HEK293 (cell line): Measurements from ENCODE around the gene MMP27.

Source experiments
- CTCF ChIA-PET: fragments of 350-600 bp; formaldehyde crosslinking; extraction: SDS; loops from one replicate; lab custom pipeline; 2021; ENCODE audit warnings: antibody characterized with exemption; lab: Yijun Ruan, JAX
- POLR2A ChIA-PET: fragments of 300-600 bp; formaldehyde crosslinking; extraction: SDS; loops from one replicate; lab custom pipeline; 2020; ENCODE audit warnings: antibody characterized with exemption, inconsistent platforms; lab: Yijun Ruan, JAX
- H3K27ac ChIP-seq: fragments of 200-500 bp; sonication (Bioruptor generic); 2 replicates; pipeline ENCODE4 v1.5.1; 2014; ENCODE audit warnings: low read depth, low read length, control low read depth, inconsistent platforms; ENCODE audit errors: extremely low read depth
- H3K36me3 ChIP-seq, 2 experiments: fragments of 200-500 bp in 1 of 2; sonication (Bioruptor generic) in 1 of 2; 1 replicate in 1 of 2; 2 replicates in 1 of 2; pipeline ENCODE4 v1.5.1; 2014 to 2017; ENCODE audit warnings: inconsistent platforms in 2 of 2, low read length in 2 of 2; ENCODE audit not compliant: control insufficient read depth in 2 of 2, insufficient read depth in 1 of 2
- H3K4me1 ChIP-seq: fragments of 200-500 bp; sonication (Bioruptor generic); 2 replicates; pipeline ENCODE4 v1.5.1; 2014; ENCODE audit warnings: mild to moderate bottlenecking, low read length, inconsistent platforms; ENCODE audit not compliant: control insufficient read depth, insufficient read depth
- H3K4me3 ChIP-seq: 2 replicates; pipeline ENCODE4 v1.5.1; 2011; ENCODE audit warnings: low read depth, mild to moderate bottlenecking, control low read depth, low read length, moderate library complexity
- H3K9me3 ChIP-seq: fragments of 200-500 bp; sonication (Bioruptor generic); 2 replicates; pipeline ENCODE4 v1.5.1; 2014; ENCODE audit warnings: low read depth, low read length, inconsistent platforms; ENCODE audit not compliant: control insufficient read depth, insufficient read depth
- GLIS1 ChIP-seq: fragments of 450-650 bp; formaldehyde crosslinking; IDR thresholded peaks from 2 replicates; pipeline ENCODE4 v1.5.1; 2016; ENCODE audit warnings: missing biosample characterization, missing genetic modification characterization
- KLF16 ChIP-seq: fragments of 450-650 bp; formaldehyde crosslinking; IDR thresholded peaks from 2 replicates; pipeline ENCODE4 v1.5.1; 2017; ENCODE audit warnings: missing biosample characterization, missing genetic modification characterization
- KLF8 ChIP-seq: fragments of 450-650 bp; formaldehyde crosslinking; IDR thresholded peaks from 2 replicates; pipeline ENCODE4 v1.5.1; 2016; ENCODE audit warnings: missing biosample characterization, missing genetic modification characterization
- PRDM6 ChIP-seq: fragments of 450-650 bp; formaldehyde crosslinking; IDR thresholded peaks from 2 replicates; pipeline ENCODE4 v1.5.1; 2017; ENCODE audit warnings: missing biosample characterization, missing genetic modification characterization
- TCF7L2 ChIP-seq: IDR thresholded peaks from 2 replicates; pipeline ENCODE4 v1.6.1; 2011; ENCODE audit warnings: low read depth, mild to moderate bottlenecking, inconsistent platforms, low read length, moderate library complexity, borderline replicate concordance
- ZBTB20 ChIP-seq: fragments of 450-650 bp; formaldehyde crosslinking; IDR thresholded peaks from 2 replicates; pipeline ENCODE4 v1.5.1; 2016; ENCODE audit warnings: missing biosample characterization, missing genetic modification characterization
- ZNF138 ChIP-seq: fragments of 450-650 bp; formaldehyde crosslinking; IDR thresholded peaks from 2 replicates; pipeline ENCODE4 v1.5.1; 2016; ENCODE audit warnings: missing biosample characterization, missing genetic modification characterization, borderline replicate concordance
- ZNF146 ChIP-seq: fragments of 450-650 bp; formaldehyde crosslinking; IDR thresholded peaks from 2 replicates; pipeline ENCODE4 v1.5.1; 2016; ENCODE audit warnings: missing biosample characterization, missing genetic modification characterization
- ZNF169 ChIP-seq: fragments of 450-650 bp; formaldehyde crosslinking; IDR thresholded peaks from 2 replicates; pipeline ENCODE4 v1.5.1; 2016; ENCODE audit warnings: missing biosample characterization, missing genetic modification characterization
- ZNF211 ChIP-seq: fragments of 450-650 bp; formaldehyde crosslinking; IDR thresholded peaks from 2 replicates; pipeline ENCODE4 v1.5.1; 2016; ENCODE audit warnings: low read depth, missing biosample characterization, missing genetic modification characterization
- ZNF423 ChIP-seq: fragments of 450-650 bp; formaldehyde crosslinking; IDR thresholded peaks from 2 replicates; pipeline ENCODE4 v1.5.1; 2016; ENCODE audit warnings: missing biosample characterization, missing genetic modification characterization
- ZNF521 ChIP-seq: fragments of 450-650 bp; formaldehyde crosslinking; IDR thresholded peaks from 2 replicates; pipeline ENCODE4 v1.5.1; 2017; ENCODE audit warnings: missing biosample characterization, mild to moderate bottlenecking, missing genetic modification characterization
- ZNF529 ChIP-seq: fragments of 450-650 bp; formaldehyde crosslinking; IDR thresholded peaks from 2 replicates; pipeline ENCODE4 v1.5.1; 2017; ENCODE audit warnings: missing genetic modification characterization, missing biosample characterization; ENCODE audit not compliant: insufficient replicate concordance
- ZNF629 ChIP-seq: fragments of 450-650 bp; formaldehyde crosslinking; IDR thresholded peaks from 2 replicates; pipeline ENCODE4 v1.5.1; 2017; ENCODE audit warnings: missing biosample characterization, missing genetic modification characterization
- ZNF76 ChIP-seq: fragments of 450-650 bp; formaldehyde crosslinking; IDR thresholded peaks from 2 replicates; pipeline ENCODE4; 2016; ENCODE audit warnings: low read depth, missing biosample characterization, missing genetic modification characterization, borderline replicate concordance
- ZSCAN30 ChIP-seq: fragments of 450-650 bp; IDR thresholded peaks from 2 replicates; pipeline ENCODE4 v1.5.1; 2018; ENCODE audit warnings: missing biosample characterization, mild to moderate bottlenecking, missing genetic modification characterization, moderate library complexity
- TF ChIP-seq, protein P1 (sequence below): fragments of 450-650 bp; formaldehyde crosslinking; IDR thresholded peaks from 2 replicates; pipeline ENCODE4 v1.5.1; 2016; ENCODE audit warnings: missing biosample characterization, missing genetic modification characterization

MMP27 gene

DNA sequence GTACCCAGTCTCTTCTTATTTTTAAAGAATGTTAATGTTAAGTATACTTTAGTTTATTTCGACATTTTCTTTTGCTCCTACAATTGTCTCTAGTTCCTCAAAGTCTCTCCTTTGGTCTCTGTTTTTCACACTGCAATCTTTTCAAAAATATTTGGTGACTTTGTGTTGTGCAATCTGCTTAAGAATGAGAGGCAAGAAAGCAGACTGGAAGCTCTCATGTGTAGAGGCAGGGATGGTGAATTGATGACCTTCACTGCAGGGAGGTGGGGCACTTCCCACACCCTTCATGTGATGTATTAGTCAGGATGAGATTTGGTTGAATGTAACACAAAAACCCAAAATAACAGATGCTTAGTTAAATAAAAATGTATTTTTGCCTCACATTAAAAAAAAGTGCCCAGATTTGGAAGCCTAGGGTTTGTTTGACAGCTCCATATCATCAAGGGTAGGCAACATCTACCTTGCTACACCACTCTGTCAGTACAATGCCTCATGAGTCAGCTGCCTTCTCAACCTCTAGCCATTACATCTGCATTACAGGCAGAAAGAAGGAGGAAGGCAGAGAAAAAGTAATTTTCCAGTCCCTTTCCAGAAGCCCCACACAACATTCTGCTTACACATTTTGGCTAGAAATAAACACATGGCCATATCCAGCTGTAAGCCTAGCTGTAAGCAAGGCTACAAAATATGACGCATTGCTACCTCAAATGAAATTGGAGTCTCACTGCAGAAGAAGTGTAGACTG lies 3.8 kb upstream of the MMP27 start (continued):
- TF ChIP-seq ZNF529 (tag by site-specific recombination) (no peak), ZNF76 (tag by site-specific recombination) (no peak), KLF8 (no peak)

GRCh38 chr11:102708654-102709053 lies 3.1 kb upstream of the MMP27 start:
- ChIA-PET CTCF (interaction anchor here (0.6 kb wide), 1 partner anchor 414 kb away, joined by 5 read pairs; no protein-coding TSS in a partner anchor), POLR2A (no interaction called here)
- Histone ChIP-seq H3K27ac (no peak overlapping the region), H3K4me1 (no peaks in the 10 kb centered on the region), H3K9me3 (no peaks in the 10 kb centered on the region), H3K4me3 (no peak overlapping the region), H3K36me3 (no peaks in the 10 kb centered on the region)
- no peak for TF ChIP-seq ZNF76 (tag by site-specific recombination)
- TF ChIP-seq KLF16 (tag by site-specific recombination) = no peak
- TF ChIP-seq, protein P1, sequence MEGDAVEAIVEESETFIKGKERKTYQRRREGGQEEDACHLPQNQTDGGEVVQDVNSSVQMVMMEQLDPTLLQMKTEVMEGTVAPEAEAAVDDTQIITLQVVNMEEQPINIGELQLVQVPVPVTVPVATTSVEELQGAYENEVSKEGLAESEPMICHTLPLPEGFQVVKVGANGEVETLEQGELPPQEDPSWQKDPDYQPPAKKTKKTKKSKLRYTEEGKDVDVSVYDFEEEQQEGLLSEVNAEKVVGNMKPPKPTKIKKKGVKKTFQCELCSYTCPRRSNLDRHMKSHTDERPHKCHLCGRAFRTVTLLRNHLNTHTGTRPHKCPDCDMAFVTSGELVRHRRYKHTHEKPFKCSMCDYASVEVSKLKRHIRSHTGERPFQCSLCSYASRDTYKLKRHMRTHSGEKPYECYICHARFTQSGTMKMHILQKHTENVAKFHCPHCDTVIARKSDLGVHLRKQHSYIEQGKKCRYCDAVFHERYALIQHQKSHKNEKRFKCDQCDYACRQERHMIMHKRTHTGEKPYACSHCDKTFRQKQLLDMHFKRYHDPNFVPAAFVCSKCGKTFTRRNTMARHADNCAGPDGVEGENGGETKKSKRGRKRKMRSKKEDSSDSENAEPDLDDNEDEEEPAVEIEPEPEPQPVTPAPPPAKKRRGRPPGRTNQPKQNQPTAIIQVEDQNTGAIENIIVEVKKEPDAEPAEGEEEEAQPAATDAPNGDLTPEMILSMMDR (tag by site-specific recombination) = no peak
- no peak for TF ChIP-seq ZNF169
- no peak for TF ChIP-seq ZNF423 (tag by site-specific recombination)
- TF ChIP-seq ZNF146 (tag by site-specific recombination) = no peak
- TF ChIP-seq ZNF521 (tag by site-specific recombination) = no peak
- no peak for TF ChIP-seq PRDM6 (tag by site-specific recombination)
- TF ChIP-seq GLIS1 (tag by site-specific recombination) = no peak
- no peak for TF ChIP-seq ZSCAN30 (tag by site-specific recombination)

GRCh38 chr11:102704841-102705240 lies 728 bp downstream of the MMP27 start:
- Histone ChIP-seq H3K4me1 (no peaks in the 10 kb centered on the region), H3K4me3 (no peak overlapping the region), H3K9me3 (no peaks in the 10 kb centered on the region), H3K27ac (no peak overlapping the region), H3K36me3 (no peaks in the 10 kb centered on the region)
- POLR2A ChIA-PET = no interaction called here
- TF ChIP-seq ZNF211 (tag by site-specific recombination) = no peak
- no peak for TF ChIP-seq ZNF138 (tag by site-specific recombination)
- TF ChIP-seq ZBTB20 (tag by site-specific recombination) = no peak
- TF ChIP-seq TCF7L2 = no peak
- TF ChIP-seq ZNF629 = no peak
- CTCF ChIA-PET = interaction anchor here (0.6 kb wide), 1 partner anchor 60 kb away, joined by 3 read pairs; no protein-coding TSS in a partner anchor
